WTC11 (cell line): Measurements from ENCODE around the gene SCYL1.

Experiments used
- CTCF ChIP-seq: fragments of 200-600 bp; IDR thresholded peaks from 2 replicates; pipeline ENCODE4 v1.8.0; 2022; ENCODE audit warnings: antibody characterized with exemption
- HMGXB4 ChIP-seq: sonication (generic); formaldehyde crosslinking; IDR thresholded peaks from 2 replicates; pipeline ENCODE4 v1.8.1; 2023; ENCODE audit warnings: mild to moderate bottlenecking, moderate library complexity, missing genetic modification reagents
- USF1 ChIP-seq: sonication (generic); formaldehyde crosslinking; IDR thresholded peaks from 2 replicates; pipeline ENCODE4 v1.8.0; 2022; ENCODE audit warnings: mild to moderate bottlenecking, missing genetic modification reagents

DNA sequence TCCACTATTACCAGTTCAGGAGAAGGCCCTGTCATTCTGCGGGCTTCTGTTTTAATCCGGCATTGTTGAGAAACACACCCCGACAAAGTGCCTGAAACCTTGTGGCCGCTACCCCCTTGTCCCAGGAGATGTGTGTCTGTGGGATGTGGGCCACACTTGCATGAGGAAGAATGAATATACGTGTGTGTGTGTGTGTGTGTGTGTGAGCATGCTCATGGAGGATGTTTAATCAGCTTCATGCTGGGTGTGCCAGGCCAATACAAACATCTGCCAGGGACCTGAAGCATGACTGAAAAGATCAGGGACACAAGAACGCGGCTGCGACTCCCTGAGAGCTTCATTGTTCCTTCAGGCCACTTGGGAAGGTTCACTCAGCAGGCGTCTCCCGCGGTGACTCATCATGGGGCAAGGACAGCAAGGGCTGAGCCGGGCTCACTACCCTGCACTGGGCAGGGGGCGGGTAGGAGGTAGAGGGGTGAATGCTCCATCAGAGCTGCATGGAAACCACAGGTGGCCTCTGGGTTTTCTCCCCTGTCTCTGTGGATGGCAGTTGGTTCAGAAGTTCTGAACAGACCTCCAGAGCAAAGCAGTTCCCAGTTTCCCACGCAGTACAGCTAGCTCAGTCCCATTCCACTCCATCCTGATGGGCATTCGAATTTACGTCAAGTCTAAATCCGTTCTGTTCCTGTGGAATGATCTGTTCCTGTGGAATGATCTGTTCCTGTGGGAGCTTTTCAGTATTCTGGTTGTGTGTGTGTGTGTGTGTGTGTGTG lies 33.1 kb upstream of the SCYL1 start:
- TF ChIP-seq CTCF = no peak
- TF ChIP-seq HMGXB4 = no peak
- no peak for TF ChIP-seq USF1 (CRISPR knock-in tag)
